Ovary (tissue), 3 donors: ENCODE data around the gene LRRC4C.

Source experiments
- EP300 ChIP-seq: sonication (generic); formaldehyde crosslinking; IDR thresholded peaks from one replicate; pipeline ENCODE4 v1.6.1; 2017; ENCODE audit warnings: antibody characterized with exemption
- TF ChIP-seq, protein P1 (sequence below), 3 donors: fragments of 450-650 bp in 2 of 3; fragments of 200-600 bp in 1 of 3; IDR thresholded peaks; one replicate each; pipeline versions ENCODE4 v1.5.1 to v1.8.0; 2016 to 2022; ENCODE audit warnings: antibody characterized with exemption in 3 of 3, mild to moderate bottlenecking in 1 of 3
- donor health status: DM: no; HTN: no; CAD: no.

DNA sequence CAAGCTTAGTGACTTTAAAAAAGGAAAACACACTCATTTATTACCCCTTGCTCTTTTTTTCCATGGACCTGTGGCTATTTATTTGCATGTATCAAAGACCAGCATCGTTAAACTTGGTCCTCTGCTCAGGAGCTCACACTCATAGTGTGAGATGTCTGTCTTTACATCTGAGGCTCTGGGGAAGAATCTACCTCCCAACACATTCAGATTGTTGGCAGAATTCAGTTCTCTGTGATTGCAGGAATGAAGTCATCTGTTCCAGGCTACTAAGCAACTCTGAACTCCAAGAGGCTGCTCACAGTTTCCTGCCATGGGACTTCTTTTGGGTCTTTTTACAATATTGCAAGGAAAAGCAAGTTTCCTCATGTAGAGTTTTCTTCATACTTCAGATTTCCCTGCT is 138.8 kb downstream of the LRRC4C start:
- TF ChIP-seq EP300, result no peak
- TF ChIP-seq, protein P1, sequence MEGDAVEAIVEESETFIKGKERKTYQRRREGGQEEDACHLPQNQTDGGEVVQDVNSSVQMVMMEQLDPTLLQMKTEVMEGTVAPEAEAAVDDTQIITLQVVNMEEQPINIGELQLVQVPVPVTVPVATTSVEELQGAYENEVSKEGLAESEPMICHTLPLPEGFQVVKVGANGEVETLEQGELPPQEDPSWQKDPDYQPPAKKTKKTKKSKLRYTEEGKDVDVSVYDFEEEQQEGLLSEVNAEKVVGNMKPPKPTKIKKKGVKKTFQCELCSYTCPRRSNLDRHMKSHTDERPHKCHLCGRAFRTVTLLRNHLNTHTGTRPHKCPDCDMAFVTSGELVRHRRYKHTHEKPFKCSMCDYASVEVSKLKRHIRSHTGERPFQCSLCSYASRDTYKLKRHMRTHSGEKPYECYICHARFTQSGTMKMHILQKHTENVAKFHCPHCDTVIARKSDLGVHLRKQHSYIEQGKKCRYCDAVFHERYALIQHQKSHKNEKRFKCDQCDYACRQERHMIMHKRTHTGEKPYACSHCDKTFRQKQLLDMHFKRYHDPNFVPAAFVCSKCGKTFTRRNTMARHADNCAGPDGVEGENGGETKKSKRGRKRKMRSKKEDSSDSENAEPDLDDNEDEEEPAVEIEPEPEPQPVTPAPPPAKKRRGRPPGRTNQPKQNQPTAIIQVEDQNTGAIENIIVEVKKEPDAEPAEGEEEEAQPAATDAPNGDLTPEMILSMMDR (IDR thresholded peaks at IDR 0.05), result no peak
